Measurements from ENCODE around the gene EEA1.

The EEA1 gene

GRCh38 chr12:92784797-92785562 is 144.1 kb downstream of the EEA1 start:
- TF ChIP-seq TAF1 (IDR thresholded peaks at IDR 0.05; ENCODE audit: borderline replicate concordance, insufficient read depth, low read length) (no peak), SIN3A (IDR thresholded peaks at IDR 0.05; ENCODE audit: borderline replicate concordance, insufficient read depth, low read length) (no peak), FOXP2 (optimal IDR thresholded peaks at IDR 0.05; ENCODE audit: borderline replicate concordance, extremely low read depth, extremely low read length, insufficient read depth) (no peak), POLR2AphosphoS5 (IDR thresholded peaks at IDR 0.05; ENCODE audit: low read depth, low read length) (no peak)
- TF ChIP-seq, protein P1, sequence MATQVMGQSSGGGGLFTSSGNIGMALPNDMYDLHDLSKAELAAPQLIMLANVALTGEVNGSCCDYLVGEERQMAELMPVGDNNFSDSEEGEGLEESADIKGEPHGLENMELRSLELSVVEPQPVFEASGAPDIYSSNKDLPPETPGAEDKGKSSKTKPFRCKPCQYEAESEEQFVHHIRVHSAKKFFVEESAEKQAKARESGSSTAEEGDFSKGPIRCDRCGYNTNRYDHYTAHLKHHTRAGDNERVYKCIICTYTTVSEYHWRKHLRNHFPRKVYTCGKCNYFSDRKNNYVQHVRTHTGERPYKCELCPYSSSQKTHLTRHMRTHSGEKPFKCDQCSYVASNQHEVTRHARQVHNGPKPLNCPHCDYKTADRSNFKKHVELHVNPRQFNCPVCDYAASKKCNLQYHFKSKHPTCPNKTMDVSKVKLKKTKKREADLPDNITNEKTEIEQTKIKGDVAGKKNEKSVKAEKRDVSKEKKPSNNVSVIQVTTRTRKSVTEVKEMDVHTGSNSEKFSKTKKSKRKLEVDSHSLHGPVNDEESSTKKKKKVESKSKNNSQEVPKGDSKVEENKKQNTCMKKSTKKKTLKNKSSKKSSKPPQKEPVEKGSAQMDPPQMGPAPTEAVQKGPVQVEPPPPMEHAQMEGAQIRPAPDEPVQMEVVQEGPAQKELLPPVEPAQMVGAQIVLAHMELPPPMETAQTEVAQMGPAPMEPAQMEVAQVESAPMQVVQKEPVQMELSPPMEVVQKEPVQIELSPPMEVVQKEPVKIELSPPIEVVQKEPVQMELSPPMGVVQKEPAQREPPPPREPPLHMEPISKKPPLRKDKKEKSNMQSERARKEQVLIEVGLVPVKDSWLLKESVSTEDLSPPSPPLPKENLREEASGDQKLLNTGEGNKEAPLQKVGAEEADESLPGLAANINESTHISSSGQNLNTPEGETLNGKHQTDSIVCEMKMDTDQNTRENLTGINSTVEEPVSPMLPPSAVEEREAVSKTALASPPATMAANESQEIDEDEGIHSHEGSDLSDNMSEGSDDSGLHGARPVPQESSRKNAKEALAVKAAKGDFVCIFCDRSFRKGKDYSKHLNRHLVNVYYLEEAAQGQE (IDR thresholded peaks at IDR 0.05; ENCODE audit: insufficient read depth in 1 of 2, low read depth in 2 of 2, low read length in 2 of 2), result no peak

- TF ChIP-seq, protein P1 (IDR thresholded peaks at IDR 0.05; ENCODE audit: insufficient read depth in 1 of 2, low read depth in 2 of 2, low read length in 2 of 2), result no peak
- TF ChIP-seq TAF1 (IDR thresholded peaks at IDR 0.05; ENCODE audit: borderline replicate concordance, insufficient read depth, low read length) (no peak), POLR2AphosphoS5 (IDR thresholded peaks at IDR 0.05; ENCODE audit: low read depth, low read length) (no peak), SIN3A (IDR thresholded peaks at IDR 0.05; ENCODE audit: borderline replicate concordance, insufficient read depth, low read length) (no peak), FOXP2 (optimal IDR thresholded peaks at IDR 0.05; ENCODE audit: borderline replicate concordance, extremely low read depth, extremely low read length, insufficient read depth) (no peak)
Observed at GRCh38 chr12:92784356-92784755, 144.7 kb downstream of the EEA1 start.

GRCh38 chr12:92779902-92780301 is 149.2 kb downstream of the EEA1 start:
- TF ChIP-seq FOXP2 (optimal IDR thresholded peaks at IDR 0.05; ENCODE audit: borderline replicate concordance, extremely low read depth, extremely low read length, insufficient read depth) (no peak), TAF1 (IDR thresholded peaks at IDR 0.05; ENCODE audit: borderline replicate concordance, insufficient read depth, low read length) (no peak), POLR2AphosphoS5 (IDR thresholded peaks at IDR 0.05; ENCODE audit: low read depth, low read length) (no peak), SIN3A (IDR thresholded peaks at IDR 0.05; ENCODE audit: borderline replicate concordance, insufficient read depth, low read length) (no peak)
- TF ChIP-seq, protein P1 (IDR thresholded peaks at IDR 0.05; ENCODE audit: insufficient read depth in 1 of 2, low read depth in 2 of 2, low read length in 2 of 2), result no peak

- TF ChIP-seq, protein P1 (IDR thresholded peaks at IDR 0.05; ENCODE audit: insufficient read depth in 1 of 2, low read depth in 2 of 2, low read length in 2 of 2), result no peak
- TF ChIP-seq FOXP2 (optimal IDR thresholded peaks at IDR 0.05; ENCODE audit: borderline replicate concordance, extremely low read depth, extremely low read length, insufficient read depth), result no peak
- TF ChIP-seq TAF1 (IDR thresholded peaks at IDR 0.05; ENCODE audit: borderline replicate concordance, insufficient read depth, low read length), result no peak
- no peak for TF ChIP-seq SIN3A (IDR thresholded peaks at IDR 0.05; ENCODE audit: borderline replicate concordance, insufficient read depth, low read length)
- no peak for TF ChIP-seq POLR2AphosphoS5 (IDR thresholded peaks at IDR 0.05; ENCODE audit: low read depth, low read length)
Observed at GRCh38 chr12:92778525-92778924, 150.6 kb downstream of the EEA1 start.
